ENCODE measurements around the gene SH2D3C. TPM values are rescaled to one million over a fixed set of nuclear protein-coding genes. Genes with fewer than 3 reads are reported as not detected.
A peak's percentile ranks its signal among the peaks of the same experiment; 100 is the strongest.

The SH2D3C gene
- total RNA-seq, 1 experiment from 2014 or later = 0.08 TPM

DNA sequence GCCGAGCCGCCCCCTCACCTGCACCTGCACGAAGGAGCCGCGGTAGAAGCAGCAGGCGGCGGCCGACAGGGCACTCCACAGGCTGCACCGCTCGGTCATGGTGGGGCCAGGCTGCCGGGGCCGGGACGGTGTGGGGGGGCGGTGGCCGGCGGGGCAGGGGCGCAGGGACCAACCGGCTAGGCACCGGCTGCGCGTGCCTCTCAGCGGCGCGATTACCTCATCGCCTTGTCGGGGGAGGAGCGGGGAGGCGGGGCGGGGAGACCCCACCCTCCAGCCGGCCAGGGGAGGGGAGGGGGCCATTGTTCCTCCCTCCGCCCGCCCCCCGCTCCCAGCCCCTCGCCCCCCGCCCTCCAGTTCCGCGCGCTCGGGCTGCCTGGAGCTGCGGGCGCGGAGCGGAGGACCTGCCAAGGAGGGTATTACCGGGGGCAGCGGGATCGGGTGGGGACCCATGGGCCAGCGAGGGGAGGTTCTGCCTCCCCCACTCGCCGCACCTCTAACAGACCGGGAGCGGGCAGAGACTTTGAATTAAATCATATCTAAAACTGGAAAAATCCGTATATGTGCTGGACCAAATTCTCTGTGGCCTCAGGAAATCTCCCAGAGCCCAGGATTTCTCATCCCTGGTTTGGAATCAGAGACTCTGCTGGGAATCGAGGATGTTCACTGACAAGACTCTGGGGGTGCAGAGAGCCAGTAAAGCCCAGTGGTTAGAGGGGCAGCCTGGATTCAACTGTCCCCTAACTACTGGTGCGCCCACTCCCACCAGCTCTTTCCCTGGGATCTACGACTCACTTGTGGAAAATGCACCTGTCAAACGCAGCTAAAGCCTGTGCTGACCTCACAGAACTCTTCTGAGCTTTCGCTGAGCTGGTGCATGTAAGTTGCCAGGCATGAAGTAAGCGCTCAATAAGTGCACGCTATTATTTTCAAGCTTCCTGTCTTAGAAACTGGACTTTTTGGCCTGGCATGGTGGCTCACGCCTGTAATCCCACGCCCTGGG lies 23.1 kb downstream of the SH2D3C start:
- in situ Hi-C loops (cut with HindIII; ENCODE audit: low pct_unique_long_range_greater_than_20kb, low sequenced_read_pairs) = no loop called here
- DNase-seq (ENCODE audit: low read depth, low spot score) = no peak

DNA sequence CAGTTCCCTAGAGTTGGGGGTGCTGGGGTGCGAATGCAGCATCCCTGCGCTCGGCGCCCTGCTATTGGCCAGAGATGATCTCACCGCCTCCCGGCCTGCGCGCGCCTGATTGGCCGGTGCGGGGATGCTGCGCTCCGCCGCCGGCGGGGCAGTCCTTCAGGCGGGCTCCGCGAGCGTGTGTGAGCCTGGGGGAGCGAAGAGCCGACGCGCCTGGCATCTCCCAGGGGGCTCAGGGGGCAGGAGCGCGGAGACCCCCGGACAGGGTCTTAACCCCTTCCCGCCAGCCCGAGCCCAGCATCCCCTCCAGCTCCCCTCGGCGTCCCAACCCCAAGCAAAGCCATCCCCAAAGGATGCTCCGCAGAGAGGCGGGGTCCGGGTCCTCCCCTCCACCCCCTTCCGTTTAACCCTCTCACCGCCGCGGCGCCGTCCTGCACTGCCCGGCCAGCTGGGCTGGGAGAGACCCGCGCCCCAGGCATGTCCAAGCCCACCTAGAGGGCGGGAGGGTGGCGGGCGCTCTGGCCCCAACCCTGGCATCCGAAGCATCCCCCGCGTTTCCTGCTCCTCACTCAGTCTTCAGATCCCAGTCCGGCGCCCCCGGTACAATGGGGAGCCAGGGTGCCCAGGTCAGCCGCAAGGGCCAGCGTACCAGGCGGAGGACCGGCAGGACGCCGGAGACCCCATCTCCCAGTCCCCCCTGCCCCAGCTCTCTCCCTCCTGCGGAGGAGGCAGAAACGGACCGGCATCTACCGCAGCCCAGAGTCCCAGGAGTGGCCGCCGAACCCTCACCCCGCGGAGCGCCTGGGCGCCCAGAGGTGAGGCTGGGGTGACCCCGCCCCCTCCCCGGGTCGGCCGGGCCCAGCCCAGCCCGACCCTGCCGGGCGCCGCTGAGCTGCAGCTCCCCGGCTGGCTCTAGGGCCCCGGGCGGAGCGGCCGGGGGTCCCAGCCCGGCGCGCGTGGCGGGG lies 24.1 kb downstream of the SH2D3C start:
- DNase-seq (ENCODE audit: low read depth, low spot score) = peak; percentile 28
- in situ Hi-C loops (cut with HindIII; ENCODE audit: low pct_unique_long_range_greater_than_20kb, low sequenced_read_pairs) = no loop called here

DNA sequence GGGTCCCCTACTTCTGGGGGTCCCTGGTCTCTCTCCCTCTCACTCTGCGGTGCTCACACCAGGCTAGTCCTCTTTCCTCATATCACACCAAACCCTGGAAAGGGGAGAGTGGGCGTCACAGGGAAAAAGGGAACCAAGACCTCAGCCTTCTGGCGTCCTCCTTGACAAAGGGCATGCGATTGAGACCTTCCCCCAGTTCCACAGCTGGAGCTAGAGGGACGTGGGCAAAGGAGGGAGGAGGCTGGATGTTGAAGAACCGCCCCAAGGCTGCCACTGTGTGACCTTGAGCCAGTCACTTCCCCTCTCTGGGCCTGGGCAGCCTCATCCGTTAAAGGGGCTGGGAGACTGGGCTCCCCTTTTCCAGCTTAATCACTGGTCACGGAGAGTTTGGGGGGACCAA lies 24.8 kb downstream of the SH2D3C start:
- DNase-seq (ENCODE audit: low read depth, low spot score) = no peak
- in situ Hi-C loops (cut with HindIII; ENCODE audit: low pct_unique_long_range_greater_than_20kb, low sequenced_read_pairs) = no loop called here

DNA sequence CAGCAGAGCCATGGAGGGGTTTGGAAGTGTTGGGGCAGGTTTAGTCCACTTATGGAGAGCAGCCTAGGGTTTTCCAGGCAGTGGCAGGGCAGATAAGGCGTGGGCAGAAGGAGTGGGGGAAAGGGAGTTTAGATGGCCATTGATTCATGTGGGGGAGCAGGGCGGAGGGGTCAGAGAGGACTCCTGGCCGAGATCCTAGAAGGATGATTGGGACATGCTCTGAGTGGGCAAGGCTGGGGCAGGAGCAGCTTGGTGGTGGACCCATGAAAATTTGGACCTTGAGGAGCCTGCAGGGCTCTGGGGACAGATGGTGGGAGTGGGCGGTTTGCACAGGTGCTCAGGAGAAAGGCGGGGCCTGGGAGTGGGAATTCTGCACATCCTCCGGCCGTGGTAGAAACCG lies 25.3 kb downstream of the SH2D3C start:
- in situ Hi-C loops (cut with HindIII; ENCODE audit: low pct_unique_long_range_greater_than_20kb, low sequenced_read_pairs) = no loop called here
- DNase-seq (ENCODE audit: low read depth, low spot score) = no peak

DNA sequence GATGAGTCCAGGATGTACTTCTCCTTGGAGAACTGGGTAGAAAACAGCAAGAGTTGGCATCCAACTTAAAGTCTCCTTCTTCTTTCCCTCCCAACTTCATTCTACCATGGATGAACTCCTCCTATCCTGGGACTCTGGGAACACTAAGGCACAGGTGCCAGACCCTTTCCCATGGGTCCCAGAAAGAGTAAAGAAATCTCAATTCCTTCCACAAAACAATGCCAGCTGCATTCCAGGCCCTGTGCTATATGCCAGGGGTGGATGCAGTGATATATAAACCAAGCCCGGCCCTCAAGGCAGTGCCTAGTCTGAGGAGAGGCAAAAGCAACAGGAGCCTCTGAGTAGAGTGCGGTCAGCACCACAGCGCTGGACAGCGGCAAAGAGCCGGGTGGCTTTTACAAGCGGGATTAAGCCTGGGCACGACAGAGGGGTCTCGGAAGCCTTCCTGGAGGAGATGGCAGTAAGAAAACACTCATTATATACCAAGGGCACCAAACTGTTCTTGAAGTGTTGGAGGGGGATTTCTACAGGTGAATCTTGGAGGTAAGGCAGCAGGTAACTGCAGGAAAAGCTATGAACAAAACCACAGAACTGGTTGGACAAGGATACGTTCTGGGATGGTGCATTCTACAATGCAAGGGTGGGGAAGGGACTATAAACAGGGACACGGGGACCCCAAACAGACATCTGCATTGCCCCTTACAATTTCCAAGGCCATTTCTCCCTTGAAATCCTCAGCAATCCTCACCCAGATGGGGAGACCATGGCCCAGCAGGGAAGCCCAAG lies 27.0 kb downstream of the SH2D3C start:
- in situ Hi-C loops (cut with HindIII; ENCODE audit: low pct_unique_long_range_greater_than_20kb, low sequenced_read_pairs) = no loop called here
- no peak for DNase-seq (ENCODE audit: low read depth, low spot score)

DNA sequence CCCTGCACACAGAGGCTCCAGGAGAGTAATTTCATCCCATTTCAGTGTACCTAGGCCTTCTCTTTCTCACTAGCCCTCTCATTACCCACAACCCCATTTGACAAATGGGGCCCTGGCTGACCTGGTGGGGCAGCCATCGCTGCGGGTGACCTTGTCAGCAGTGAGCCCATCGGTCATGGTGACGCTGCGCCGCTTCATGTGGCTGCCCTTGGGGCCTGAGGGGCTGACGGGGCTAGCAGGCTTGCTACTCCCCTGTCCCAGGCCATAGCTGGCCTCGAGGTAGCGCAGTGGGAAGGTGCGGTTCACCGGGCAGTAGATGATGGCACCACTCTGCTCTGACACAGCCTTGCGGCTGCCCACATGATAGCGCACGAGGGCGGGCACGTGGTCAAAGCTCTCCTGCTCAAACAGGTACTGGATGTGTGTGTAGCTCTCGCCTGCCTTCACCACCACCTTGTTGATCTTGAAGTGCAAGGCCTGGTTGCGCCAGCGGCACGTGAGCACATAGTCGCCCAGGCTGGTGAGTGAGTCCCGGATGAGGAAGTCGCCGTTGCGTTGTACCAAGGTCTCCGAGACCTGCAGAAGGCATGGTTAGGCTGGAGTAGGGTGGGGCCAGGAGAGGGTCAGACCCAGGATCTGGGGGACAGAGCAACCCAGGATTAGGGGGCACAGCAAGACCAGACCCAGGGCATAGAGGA lies 29.2 kb downstream of the SH2D3C start:
- in situ Hi-C loops (cut with HindIII; ENCODE audit: low pct_unique_long_range_greater_than_20kb, low sequenced_read_pairs) = no loop called here
- DNase-seq (ENCODE audit: low read depth, low spot score) = no peak

DNA sequence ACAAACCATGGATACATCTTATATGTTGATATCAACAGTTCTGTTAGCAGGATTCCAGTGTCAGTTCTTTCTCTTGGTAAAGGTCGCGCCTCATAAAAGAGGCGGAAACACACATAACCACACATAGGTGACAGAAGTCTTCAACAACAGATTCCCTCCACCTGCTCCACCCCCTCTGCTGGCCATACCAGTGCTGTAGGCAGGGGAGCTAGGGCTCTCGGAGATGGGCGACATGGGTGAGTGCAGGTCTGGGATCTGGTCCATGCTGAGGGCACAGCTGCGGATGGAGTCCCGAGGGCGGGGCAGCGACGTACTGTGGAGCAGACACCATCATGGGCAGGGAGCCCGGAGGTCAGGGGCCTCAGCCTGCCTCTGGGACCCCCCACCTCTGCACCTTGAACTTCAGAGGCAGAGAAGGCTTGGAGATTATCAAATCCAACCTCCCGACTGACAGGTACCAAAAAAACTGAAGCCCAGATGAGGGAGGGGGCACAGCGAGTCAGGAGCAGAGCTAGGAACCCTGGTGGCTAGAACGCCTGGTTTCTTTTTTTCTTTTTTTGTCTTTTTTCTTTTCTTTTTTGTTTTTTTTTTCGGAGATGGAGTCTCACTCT lies 31.4 kb downstream of the SH2D3C start:
- in situ Hi-C loops (cut with HindIII; ENCODE audit: low pct_unique_long_range_greater_than_20kb, low sequenced_read_pairs) = no loop called here
- DNase-seq (ENCODE audit: low read depth, low spot score) = no peak

DNA sequence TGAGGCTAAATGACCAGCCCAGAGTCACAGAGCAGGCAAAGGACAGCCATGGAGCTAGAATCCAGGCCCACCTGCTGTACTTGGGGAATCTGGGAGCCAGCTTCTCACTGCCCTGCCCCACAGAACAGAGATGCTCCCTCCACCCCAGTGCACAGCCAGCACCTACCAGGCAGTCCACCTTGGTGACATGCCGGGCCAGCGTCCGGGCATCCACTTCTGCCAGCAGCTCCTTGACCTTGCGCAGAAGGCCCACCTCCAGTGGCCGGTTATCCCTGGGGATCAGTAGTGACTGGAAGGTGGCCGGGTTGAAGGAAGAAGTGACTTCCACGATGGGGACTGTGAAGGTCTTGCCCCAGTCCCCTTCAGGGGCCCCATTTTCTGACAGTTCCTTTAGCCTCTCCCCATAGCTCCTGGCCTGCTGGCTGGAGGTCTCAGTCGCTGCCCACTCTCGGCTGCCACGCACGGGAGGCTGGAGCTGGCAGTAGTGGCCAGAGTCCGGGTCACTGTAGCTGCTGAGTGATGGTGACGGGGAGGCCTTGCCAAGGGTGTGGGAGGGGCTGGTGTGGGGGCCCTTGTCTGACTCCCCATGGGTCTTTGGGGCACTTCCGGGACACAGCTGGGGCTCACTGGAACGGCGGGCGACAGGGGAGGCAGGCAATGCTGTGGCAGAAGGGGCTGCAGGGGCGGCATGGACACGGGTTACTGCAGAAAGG lies 33.9 kb downstream of the SH2D3C start:
- in situ Hi-C loops (cut with HindIII; ENCODE audit: low pct_unique_long_range_greater_than_20kb, low sequenced_read_pairs) = no loop called here
- DNase-seq (ENCODE audit: low read depth, low spot score) = no peak

DNA sequence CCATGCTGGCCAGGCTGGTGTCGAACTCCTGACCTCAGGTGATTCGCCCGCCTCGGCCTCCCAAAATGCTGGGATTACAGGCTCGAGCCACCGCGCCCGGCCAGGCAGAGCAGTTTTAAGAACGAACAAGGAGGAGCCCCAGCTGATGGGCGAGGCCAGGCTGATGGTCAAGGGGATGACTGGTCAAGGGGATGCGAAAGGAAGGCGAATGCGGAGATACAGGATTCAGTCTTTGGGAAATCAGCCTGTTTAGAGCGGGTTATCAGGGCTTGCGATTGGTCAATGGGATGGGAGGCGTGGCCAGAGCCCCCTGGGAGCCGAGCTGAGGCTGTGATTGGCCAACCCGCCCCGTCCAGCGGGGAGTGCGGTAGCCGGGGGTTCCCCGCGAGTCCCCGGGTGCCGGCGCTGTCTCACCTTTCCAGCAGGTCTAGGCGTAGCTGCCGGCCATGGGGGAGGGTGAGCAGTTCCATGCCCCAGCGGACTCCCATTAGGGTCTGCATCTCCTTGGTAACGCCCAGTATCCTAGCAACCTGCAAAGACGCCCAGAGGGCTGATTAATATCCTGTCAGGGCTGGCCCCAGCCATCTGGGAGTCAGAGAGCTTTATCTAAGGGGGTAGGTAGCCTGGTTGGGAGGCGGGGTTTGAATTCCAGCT lies 35.9 kb downstream of the SH2D3C start:
- in situ Hi-C loops (cut with HindIII; ENCODE audit: low pct_unique_long_range_greater_than_20kb, low sequenced_read_pairs) = no loop called here

DNA sequence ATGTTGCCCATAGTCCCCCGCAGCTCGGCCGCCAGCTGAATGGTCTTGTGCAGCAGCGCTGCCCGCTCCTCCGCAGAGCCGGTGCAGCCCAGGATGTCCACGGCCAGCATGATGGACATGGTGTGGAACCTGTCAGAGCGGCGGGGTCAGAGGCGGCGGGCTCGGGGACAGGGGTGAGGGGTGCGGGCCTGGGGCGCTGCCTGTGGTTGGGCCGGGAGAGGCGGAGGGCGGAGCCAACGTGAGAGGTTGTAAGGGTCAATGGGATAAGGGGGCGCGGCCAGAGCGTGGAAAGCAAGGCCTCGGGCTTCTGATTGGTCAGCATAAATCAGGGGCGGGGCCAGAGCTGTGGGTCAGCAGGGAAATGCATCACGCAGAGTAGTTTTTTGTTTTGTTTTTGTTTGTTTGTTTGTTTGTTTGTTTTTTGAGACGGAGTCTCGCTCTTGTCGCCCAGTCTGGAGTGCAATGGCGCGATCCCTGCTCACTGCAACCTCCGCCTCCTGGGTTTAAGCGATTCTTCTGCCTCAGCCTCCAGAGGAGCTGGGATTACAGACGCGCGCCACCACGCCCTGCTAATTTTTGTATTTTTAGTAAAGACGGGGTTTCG lies 36.5 kb downstream of the SH2D3C start:
- peak; percentile 89 for DNase-seq (ENCODE audit: low read depth, low spot score)

More for the DNA sequence above, 35.9 kb downstream of the SH2D3C start:
- DNase-seq (ENCODE audit: low read depth, low spot score) = peak; percentile 87

DNA sequence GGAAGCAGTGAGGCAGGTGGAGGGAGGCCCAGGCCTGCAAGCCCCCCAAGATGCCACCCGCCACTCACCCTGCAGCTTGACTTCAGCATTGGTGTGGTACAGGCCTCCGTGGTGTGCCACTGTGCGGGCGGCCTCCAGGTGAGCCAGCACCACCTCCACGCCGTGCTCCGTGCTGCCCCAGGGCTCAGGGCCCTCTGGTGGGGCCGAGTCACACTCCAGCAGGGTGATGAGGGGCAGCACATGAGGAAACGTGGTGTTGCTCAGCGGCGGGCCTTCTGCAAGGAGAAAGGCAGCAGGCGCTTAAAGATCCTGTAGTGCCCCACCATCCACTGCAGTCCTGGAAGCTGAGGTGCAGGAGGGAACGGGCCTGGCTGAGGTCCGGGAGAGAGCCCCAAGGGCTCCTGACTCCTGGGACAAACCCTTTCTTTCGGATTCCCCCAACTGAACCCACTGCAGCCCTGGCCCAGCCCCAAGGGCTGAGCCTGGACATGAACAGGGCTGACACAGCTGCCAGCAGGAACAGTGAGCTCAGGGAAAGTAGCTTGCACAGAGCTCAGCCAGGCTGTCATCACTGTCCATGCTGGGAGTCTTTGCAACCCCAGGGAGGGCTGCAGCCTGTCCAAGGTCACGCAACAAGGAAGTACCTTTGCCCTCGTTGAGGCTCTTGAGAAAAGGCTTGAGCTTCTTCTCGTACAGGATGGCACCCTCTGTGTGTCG lies 38.7 kb downstream of the SH2D3C start:
- DNase-seq (ENCODE audit: low read depth, low spot score) = no peak
- in situ Hi-C loops (cut with HindIII; ENCODE audit: low pct_unique_long_range_greater_than_20kb, low sequenced_read_pairs) = no loop called here

More for the DNA sequence above, 36.5 kb downstream of the SH2D3C start:
- in situ Hi-C loops (cut with HindIII; ENCODE audit: low pct_unique_long_range_greater_than_20kb, low sequenced_read_pairs) = no loop called here

DNA sequence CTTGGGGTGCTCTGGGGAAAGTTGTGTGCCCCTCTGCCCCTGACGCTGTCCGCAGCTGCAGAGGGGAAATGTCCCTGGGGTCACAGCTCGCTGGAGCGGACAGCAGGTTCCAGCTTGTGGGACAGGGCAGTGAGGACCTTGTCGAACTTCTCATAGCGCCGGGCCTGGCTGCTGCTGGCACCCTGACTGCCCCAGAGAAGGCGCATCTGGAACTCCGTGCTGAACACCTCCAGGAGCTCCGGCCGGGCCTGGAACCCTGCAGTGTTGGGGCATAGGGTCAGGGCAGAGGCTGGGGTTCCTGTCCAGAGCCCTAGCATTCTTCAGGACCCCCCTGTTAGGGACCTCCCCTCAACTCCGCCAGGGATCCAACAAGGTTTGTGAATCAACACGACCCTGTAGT lies 39.8 kb downstream of the SH2D3C start:
- DNase-seq (ENCODE audit: low read depth, low spot score) = no peak
- in situ Hi-C loops (cut with HindIII; ENCODE audit: low pct_unique_long_range_greater_than_20kb, low sequenced_read_pairs) = no loop called here

DNA sequence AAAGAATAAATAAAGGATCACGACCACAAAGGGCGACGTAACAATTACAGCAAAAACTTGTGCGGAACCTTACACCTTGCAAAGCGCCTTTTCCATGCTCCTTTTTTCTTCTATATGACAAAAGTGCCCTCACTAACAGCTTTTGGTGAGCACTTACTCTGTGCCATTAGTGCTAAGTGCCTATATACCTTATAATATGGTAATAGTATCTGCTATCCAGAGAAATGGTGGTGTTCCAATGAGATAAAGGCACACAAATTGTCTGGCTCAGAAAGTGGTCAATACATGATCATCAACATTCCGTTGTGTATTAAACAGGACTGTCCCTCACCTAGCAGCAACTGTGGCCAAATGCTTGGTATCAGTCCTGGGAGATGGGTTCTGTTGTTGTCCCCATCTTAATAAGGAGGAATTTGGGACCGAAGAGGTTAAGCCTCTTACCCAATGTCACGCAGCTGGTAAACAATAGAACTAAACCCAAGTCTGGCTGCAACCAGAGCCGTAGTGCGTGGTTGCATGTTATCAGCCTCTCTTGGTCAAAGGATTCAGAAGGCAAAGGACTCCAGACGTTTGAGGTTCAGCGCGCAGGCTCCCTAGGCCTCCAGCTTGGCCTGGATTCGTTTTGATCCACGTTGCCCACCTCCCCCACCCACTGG lies 42.8 kb downstream of the SH2D3C start:
- DNase-seq (ENCODE audit: low read depth, low spot score) = no peak
- in situ Hi-C loops (cut with HindIII; ENCODE audit: low pct_unique_long_range_greater_than_20kb, low sequenced_read_pairs) = no loop called here

All from SK-MEL-5 (cell line).